ENCODE results near the gene AOPEP.

GRCh38 chr9:94741866-94742265, 15.4 kb downstream of the AOPEP start:
- TF ChIP-seq CTCF (IDR thresholded peaks at IDR 0.05) (no peak), MAX (IDR thresholded peaks at IDR 0.05; ENCODE audit: low read depth) (no peak), YY1 (IDR thresholded peaks at IDR 0.05; ENCODE audit: low read depth) (no peak), POLR2AphosphoS5 (IDR thresholded peaks at IDR 0.05; ENCODE audit: low read depth, low read length) (no peak), EZH2phosphoT487 (IDR thresholded peaks at IDR 0.05; ENCODE audit: borderline replicate concordance, low read depth) (no peak), FOXM1 (IDR thresholded peaks at IDR 0.05; ENCODE audit: low read depth) (no peak), REST (IDR thresholded peaks at IDR 0.05; ENCODE audit: low read depth, low read length) (no peak), JUND (IDR thresholded peaks at IDR 0.05) (no peak), MXI1 (IDR thresholded peaks at IDR 0.05; ENCODE audit: low read depth, low read length) (no peak), TEAD4 (IDR thresholded peaks at IDR 0.05; ENCODE audit: borderline replicate concordance, insufficient read depth) (no peak)
